HCT116 (cell line): ENCODE data around the gene MYO1E. TPM values are rescaled to one million over a fixed set of nuclear protein-coding genes. Genes with fewer than 3 reads are reported as not detected.

Experiments
- ATAC-seq: fragments of 200-7000 bp; cut with Tn5 transposase; 2 replicates; pipeline ENCODE4 v1.9.1; 2020; ENCODE audit warnings: mild to moderate bottlenecking, moderate library complexity
- BruUV-seq: library from RNA; stranded (reverse); fragments of 400-500 nt; replicated peaks from 2 replicates; lab custom pipeline; 2021; lab: Mats Ljungman, UMichigan
- CTCF ChIA-PET: fragments of 300-600 bp; sonication (Branson Sonifier 250); formaldehyde crosslinking; loops from one replicate; lab custom pipeline; 2021; ENCODE audit warnings: antibody characterized with exemption; lab: Charles Lee
- POLR2A ChIA-PET: fragments of 300-600, 350-600 bp; sonication (Branson Sonifier 250); formaldehyde crosslinking; loops from one replicate; lab custom pipeline; 2021; ENCODE audit warnings: antibody characterized with exemption; lab: Charles Lee
- RAD21 ChIA-PET, 2 experiments: fragments of 300-600 bp; sonication (Branson Sonifier 250); formaldehyde crosslinking; loops; one replicate each; lab custom pipeline; 2023; ENCODE audit warnings: low total read pairs in 2 of 2; ENCODE audit not compliant: uncharacterized antibody in 2 of 2, unreplicated experiment in 2 of 2, low non-redundant PET in 1 of 2; lab: Charles Lee
- DNase-seq: peaks from one replicate; pipeline ENCODE4 v3.0.0-alpha.2; 2010; ENCODE audit warnings: low read depth, low spot score
- H2AFZ ChIP-seq: fragments of 200-600 bp; shearing (Covaris generic), sonication (generic); 2 replicates; pipeline ENCODE4 v1.6.1; 2017; ENCODE audit warnings: low read depth, mixed run types, mixed read lengths, antibody characterized with exemption, low read length; ENCODE audit not compliant: poor library complexity, severe bottlenecking
- H3K27ac ChIP-seq: 2 replicates; pipeline ENCODE4 v1.5.1; 2012; ENCODE audit warnings: low read depth, low read length
- H3K27me3 ChIP-seq: fragments of 200-600 bp; sonication (generic); 2 replicates; pipeline ENCODE4 v1.6.1; 2016; ENCODE audit warnings: mixed run types, low read length, mixed read lengths; ENCODE audit not compliant: insufficient read depth
- H3K36me3 ChIP-seq, 2 experiments: fragments of 200-500 bp in 1 of 2; fragments of 200-600 bp in 1 of 2; sonication (Bioruptor generic) in 1 of 2; sonication (generic) in 1 of 2; 2 replicates each; pipeline versions ENCODE4 v1.5.1 to v1.6.1; 2014 to 2016; ENCODE audit warnings: low read length in 2 of 2, inconsistent platforms in 1 of 2, mixed read lengths in 1 of 2, mixed run types in 1 of 2; ENCODE audit not compliant: insufficient read depth in 2 of 2, control insufficient read depth in 1 of 2
- H3K4me1 ChIP-seq, 2 experiments: fragments of 200-600 bp in 1 of 2; sonication (generic) in 1 of 2; 2 replicates each; pipeline versions ENCODE4 v1.5.1 to v1.6.1; 2012 to 2017; ENCODE audit warnings: low read length in 2 of 2, inconsistent platforms in 1 of 2, mild to moderate bottlenecking in 1 of 2, mixed read lengths in 1 of 2, mixed run types in 1 of 2, moderate library complexity in 1 of 2; ENCODE audit not compliant: insufficient read depth in 2 of 2, control insufficient read depth in 1 of 2
- H3K4me2 ChIP-seq: fragments of 200-600 bp; sonication (generic); 2 replicates; pipeline ENCODE4 v1.6.1; 2017; ENCODE audit warnings: mixed run types, low read length, mixed read lengths
- H3K4me3 ChIP-seq, 2 experiments: fragments of 200-600 bp in 1 of 2; sonication (generic) in 1 of 2; replicated peaks in 1 of 2; 2 replicates each; pipeline ENCODE4 v1.5.1; 2011 to 2016; ENCODE audit warnings: low read length in 2 of 2, control low read depth in 1 of 2, low read depth in 1 of 2, mild to moderate bottlenecking in 1 of 2, mixed read lengths in 1 of 2, mixed run types in 1 of 2
- H3K79me2 ChIP-seq: fragments of 200-600 bp; sonication (generic); 2 replicates; pipeline ENCODE4 v1.6.1; 2017; ENCODE audit warnings: mild to moderate bottlenecking, mixed run types, low read length, moderate library complexity, mixed read lengths; ENCODE audit not compliant: insufficient read depth
- H3K9ac ChIP-seq: fragments of 200-600 bp; sonication (generic); 2 replicates; pipeline ENCODE4 v1.6.1; 2016; ENCODE audit warnings: low read length, mixed read lengths
- H3K9me2 ChIP-seq: fragments of 200-600 bp; sonication (generic), shearing (Covaris generic); 2 replicates; pipeline ENCODE4 v1.6.1; 2017; ENCODE audit warnings: mixed run types, mild to moderate bottlenecking, moderate library complexity; ENCODE audit not compliant: insufficient read depth
- H3K9me3 ChIP-seq, 2 experiments: fragments of 200-500 bp in 1 of 2; fragments of 200-600 bp in 1 of 2; sonication (Bioruptor generic) in 1 of 2; sonication (generic) in 1 of 2; 2 replicates each; pipeline ENCODE4 v1.6.1; 2014 to 2017; ENCODE audit warnings: low read length in 2 of 2, mixed read lengths in 2 of 2, inconsistent platforms in 1 of 2, low read depth in 1 of 2, mild to moderate bottlenecking in 1 of 2, mixed run types in 1 of 2, moderate library complexity in 1 of 2; ENCODE audit not compliant: control insufficient read depth in 1 of 2, insufficient read depth in 1 of 2
- H4K20me1 ChIP-seq: fragments of 200-600 bp; sonication (generic), shearing (Covaris generic); 2 replicates; pipeline ENCODE4 v1.6.1; 2017; ENCODE audit warnings: mixed run types, mild to moderate bottlenecking, moderate library complexity; ENCODE audit not compliant: insufficient read depth
- ATF3 ChIP-seq: IDR thresholded peaks from 2 replicates; pipeline ENCODE4 v1.6.1; 2012
- CTCF ChIP-seq, 3 experiments: fragments of 200-600 bp in 1 of 3; sonication (generic) in 1 of 3; IDR thresholded peaks in 2 of 3; conservative IDR thresholded peaks in 1 of 3; 2 replicates each; pipeline ENCODE4 v1.5.1; 2012 to 2017; ENCODE audit warnings: low read depth in 2 of 3, low read length in 2 of 3, antibody characterized with exemption in 1 of 3, borderline replicate concordance in 1 of 3, control low read depth in 1 of 3, mild to moderate bottlenecking in 1 of 3, mixed read lengths in 1 of 3, mixed run types in 1 of 3, moderate library complexity in 1 of 3; ENCODE audit not compliant: insufficient read depth in 1 of 3
- EGR1 ChIP-seq: IDR thresholded peaks from 2 replicates; pipeline ENCODE4 v1.6.1; 2012; ENCODE audit warnings: low read depth
- EZH2phosphoT487 ChIP-seq: fragments of 200-600 bp; IDR thresholded peaks from 2 replicates; pipeline ENCODE4 v1.6.1; 2018; ENCODE audit warnings: antibody characterized with exemption, borderline replicate concordance
- FOSL1 ChIP-seq: IDR thresholded peaks from 2 replicates; pipeline ENCODE4 v1.6.1; 2012; ENCODE audit warnings: low read depth
- JUND ChIP-seq: IDR thresholded peaks from 2 replicates; pipeline ENCODE4 v1.6.1; 2012
- MAX ChIP-seq: IDR thresholded peaks from 2 replicates; pipeline ENCODE4 v1.6.1; 2012
- POLR2A ChIP-seq: IDR thresholded peaks from 2 replicates; pipeline ENCODE4 v1.7.0; 2011; ENCODE audit warnings: borderline replicate concordance; ENCODE audit not compliant: insufficient read depth, insufficient read length; ENCODE audit errors: extremely low read depth
- POLR2AphosphoS5 ChIP-seq: IDR thresholded peaks from 2 replicates; pipeline ENCODE4 v1.6.1; 2011; ENCODE audit warnings: mild to moderate bottlenecking, low read depth, low read length, moderate library complexity
- RAD21 ChIP-seq: IDR thresholded peaks from 2 replicates; pipeline ENCODE4 v1.6.1; 2012; ENCODE audit warnings: low read depth, mild to moderate bottlenecking
- REST ChIP-seq: IDR thresholded peaks from 2 replicates; pipeline ENCODE4 v1.6.1; 2012; ENCODE audit warnings: low read depth
- SIN3A ChIP-seq: IDR thresholded peaks from 2 replicates; pipeline ENCODE4 v1.6.1; 2012; ENCODE audit warnings: low read depth
- SP1 ChIP-seq: IDR thresholded peaks from 2 replicates; pipeline ENCODE4 v1.6.1; 2012; ENCODE audit warnings: low read depth
- TCF7L2 ChIP-seq: IDR thresholded peaks from 2 replicates; pipeline ENCODE4 v1.7.0; 2011; ENCODE audit warnings: borderline replicate concordance, inconsistent platforms; ENCODE audit not compliant: insufficient read depth, insufficient read length; ENCODE audit errors: extremely low read depth
- YY1 ChIP-seq: IDR thresholded peaks from 2 replicates; pipeline ENCODE4 v1.6.1; 2011; ENCODE audit warnings: low read length, low read depth, moderate library complexity, mild to moderate bottlenecking; ENCODE audit not compliant: insufficient replicate concordance; ENCODE audit errors: extremely low read depth
- ZBTB33 ChIP-seq: IDR thresholded peaks from 2 replicates; pipeline ENCODE4 v1.6.1; 2011; ENCODE audit warnings: mild to moderate bottlenecking, low read length, moderate library complexity; ENCODE audit not compliant: insufficient replicate concordance; ENCODE audit errors: extremely low read depth
- ZFX ChIP-seq: fragments of 450-650 bp; IDR thresholded peaks from 2 replicates; pipeline ENCODE4 v1.6.1; 2017
- ZNF274 ChIP-seq: fragments of 200-500 bp; sonication (Bioruptor generic); IDR thresholded peaks from 2 replicates; pipeline ENCODE4 v1.6.1; 2014; ENCODE audit warnings: mild to moderate bottlenecking, low read depth, low read length, inconsistent platforms
- intact Hi-C: fragments of 100-400 bp; cut with micrococcal nuclease; formaldehyde crosslinking; loops from 2 replicates; pipeline ENCODE4 v1.10.0; 2022
- total RNA-seq: library from RNA; stranded (reverse); gene quantifications from one replicate; pipeline ENCODE4 v1.2.1, GENCODE V29; 2021; ENCODE audit not compliant: unreplicated experiment

Gene MYO1E
- total RNA-seq, 1 experiment from 2014 or later, result 182 TPM

- Histone ChIP-seq H3K79me2 (peaks cover 46% of the 10 kb centered on the region), H3K27me3 (no peaks in the 10 kb centered on the region), H3K4me3 (peak within 1 kb of the TSS; percentile 82 to 85), H3K9me2 (no peaks in the 10 kb centered on the region), H3K36me3 (peaks cover 26 to 29% of the 10 kb centered on the region in 2 experiments), H3K9ac (peak within 1 kb of the TSS; percentile 83), H3K4me1 (peaks cover 9 to 12% of the 10 kb centered on the region in 2 experiments), H3K9me3 (no peaks in the 10 kb centered on the region), H2AFZ (peak within 1 kb of the TSS; percentile 65), H4K20me1 (no peaks in the 10 kb centered on the region), H3K27ac (peak within 1 kb of the TSS; percentile 70), H3K4me2 (peak within 1 kb of the TSS; percentile 78)
- intact Hi-C loops, result no loop called here
- DNase-seq (peak; percentile 88), ATAC-seq (peak; percentile 98)
- ChIA-PET CTCF (no interaction called here), RAD21 (interaction anchor here in 1 of 2 experiments (0.6 kb wide), 1 partner anchor 17 kb away, joined by 4 read pairs; no protein-coding TSS in a partner anchor), POLR2A (no interaction called here)
- no TSS peak for BruUV-seq
- TF ChIP-seq MAX, result peak; percentile 72
- peak; percentile 96 for TF ChIP-seq SIN3A
- peak; percentile 30 for TF ChIP-seq YY1
- TF ChIP-seq FOSL1, result no peak
- TF ChIP-seq RAD21, result no peak
- TF ChIP-seq EGR1, result no peak
- peak; percentile 62 for TF ChIP-seq ZFX
- TF ChIP-seq EZH2phosphoT487, result no peak
- TF ChIP-seq TCF7L2, result no peak
- no peak for TF ChIP-seq ATF3
- TF ChIP-seq REST, result no peak
- no peak for TF ChIP-seq JUND
- peak; percentile 67 for TF ChIP-seq POLR2A
- TF ChIP-seq ZNF274, result no peak
- TF ChIP-seq SP1, result peak; percentile 79
- TF ChIP-seq POLR2AphosphoS5, result peak; percentile 89
- TF ChIP-seq ZBTB33, result no peak
- no peak for TF ChIP-seq CTCF (IDR thresholded peaks at IDR 0.05 in 2 of 3, conservative IDR thresholded peaks at IDR 0.05 in 1 of 3; ENCODE audit: borderline replicate concordance in 1 of 3, insufficient read depth in 1 of 3, low read depth in 2 of 3, low read length in 2 of 3)
Observed at GRCh38 chr15:59104912-59105732, 267.5 kb downstream of the MYO1E start, which contains the start of gene CCNB2. CCNB2 (plus strand) TSS chr15:59105146; CDS start chr15:59105269, 123 bp downstream.
